ENCODE data around the gene TMPRSS11A. TPM values are rescaled to one million over a fixed set of nuclear protein-coding genes. Genes with fewer than 3 reads are reported as not detected.

TMPRSS11A gene
- total RNA-seq, 2 experiments from 2014 or later = not detected

GRCh38 chr4:67891645-67892044 is 71.6 kb downstream of the TMPRSS11A start:
- POLR2A ChIA-PET = no interaction called here
- H3K4me3 ChIP-seq (ENCODE audit: low read depth, low read length, poor library complexity, severe bottlenecking) = no peak overlapping the region
- no peaks in the 10 kb centered on the region for H3K79me2 ChIP-seq (ENCODE audit: insufficient read depth, low read depth, low read length)
- H3K9me3 ChIP-seq (ENCODE audit: low read length) = no peaks in the 10 kb centered on the region
- CTCF ChIA-PET (ENCODE audit: unreplicated experiment) = no interaction called here
- intact Hi-C loops (cut with micrococcal nuclease; ENCODE audit: unreplicated experiment) = no loop called here
- no peak overlapping the region for H3K27ac ChIP-seq (ENCODE audit: low read depth, low read length, poor library complexity, severe bottlenecking)
- no peaks in the 10 kb centered on the region for H4K20me1 ChIP-seq (ENCODE audit: insufficient read depth, low read length)
- H3K4me1 ChIP-seq (ENCODE audit: insufficient read depth, low read length, poor library complexity, severe bottlenecking) = no peaks in the 10 kb centered on the region
- no TSS peak for BruUV-seq (replicated peaks)
- H3K9me2 ChIP-seq (ENCODE audit: insufficient read depth, low read length) = no peaks in the 10 kb centered on the region
- H3K36me3 ChIP-seq (ENCODE audit: insufficient read depth, low read length) = no peaks in the 10 kb centered on the region
- no peak overlapping the region for H2AFZ ChIP-seq (ENCODE audit: low read length)
- no peak for TF ChIP-seq EZH2phosphoT487 (IDR thresholded peaks at IDR 0.05; ENCODE audit: borderline replicate concordance, low read depth, low read length)
- TF ChIP-seq CTCF (conservative IDR thresholded peaks at IDR 0.05; ENCODE audit: low read length) = no peak
- DNase-seq (ENCODE audit: low spot score) = no peak
- H3K4me2 ChIP-seq (ENCODE audit: low read length) = no peak overlapping the region

DNA sequence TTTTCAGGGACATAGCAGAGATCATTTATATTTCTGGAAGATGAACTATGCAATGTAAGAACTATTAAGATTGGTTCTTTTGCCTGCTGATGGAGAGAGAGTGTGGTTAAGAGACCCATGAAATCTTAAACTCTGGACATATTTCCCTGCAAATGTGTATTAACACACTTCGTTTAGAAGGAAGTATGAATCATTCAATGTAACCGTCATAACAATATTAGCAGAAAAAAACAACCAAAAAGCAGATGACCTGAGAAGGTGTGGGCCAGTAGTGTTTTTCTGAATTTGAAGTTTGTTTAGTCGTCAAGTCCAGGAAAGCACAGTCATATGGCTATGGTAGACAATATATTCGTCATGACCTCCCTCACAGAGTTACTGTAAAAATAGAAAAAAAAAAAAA is 77.0 kb downstream of the TMPRSS11A start:
- no peaks in the 10 kb centered on the region for H3K79me2 ChIP-seq (ENCODE audit: insufficient read depth, low read depth, low read length)
- no peaks in the 10 kb centered on the region for H3K36me3 ChIP-seq (ENCODE audit: insufficient read depth, low read length)
- H3K9me2 ChIP-seq (ENCODE audit: insufficient read depth, low read length) = no peaks in the 10 kb centered on the region
- no peak for DNase-seq (ENCODE audit: low spot score)
- H3K4me1 ChIP-seq (ENCODE audit: insufficient read depth, low read length, poor library complexity, severe bottlenecking) = no peaks in the 10 kb centered on the region
- no peaks in the 10 kb centered on the region for H3K9me3 ChIP-seq (ENCODE audit: low read length)
- no peak overlapping the region for H3K4me2 ChIP-seq (ENCODE audit: low read length)
- BruUV-seq (replicated peaks) = no TSS peak
- no peak overlapping the region for H3K27ac ChIP-seq (ENCODE audit: low read depth, low read length, poor library complexity, severe bottlenecking)
- H2AFZ ChIP-seq (ENCODE audit: low read length) = no peak overlapping the region
- H4K20me1 ChIP-seq (ENCODE audit: insufficient read depth, low read length) = no peaks in the 10 kb centered on the region
- TF ChIP-seq CTCF (conservative IDR thresholded peaks at IDR 0.05; ENCODE audit: low read length) (no peak), EZH2phosphoT487 (IDR thresholded peaks at IDR 0.05; ENCODE audit: borderline replicate concordance, low read depth, low read length) (no peak)
- POLR2A ChIA-PET = no interaction called here
- CTCF ChIA-PET (ENCODE audit: unreplicated experiment) = no interaction called here
- H3K4me3 ChIP-seq (ENCODE audit: low read depth, low read length, poor library complexity, severe bottlenecking) = no peak overlapping the region
- intact Hi-C loops (cut with micrococcal nuclease; ENCODE audit: unreplicated experiment) = no loop called here

GRCh38 chr4:67885762-67886161 is 77.5 kb downstream of the TMPRSS11A start:
- Histone ChIP-seq H3K4me3 (ENCODE audit: low read depth, low read length, poor library complexity, severe bottlenecking) (no peak overlapping the region), H3K79me2 (ENCODE audit: insufficient read depth, low read depth, low read length) (no peaks in the 10 kb centered on the region), H3K4me2 (ENCODE audit: low read length) (no peak overlapping the region), H4K20me1 (ENCODE audit: insufficient read depth, low read length) (no peaks in the 10 kb centered on the region), H3K9me3 (ENCODE audit: low read length) (no peaks in the 10 kb centered on the region), H2AFZ (ENCODE audit: low read length) (no peak overlapping the region), H3K9me2 (ENCODE audit: insufficient read depth, low read length) (no peaks in the 10 kb centered on the region), H3K4me1 (ENCODE audit: insufficient read depth, low read length, poor library complexity, severe bottlenecking) (no peaks in the 10 kb centered on the region), H3K27ac (ENCODE audit: low read depth, low read length, poor library complexity, severe bottlenecking) (no peak overlapping the region), H3K36me3 (ENCODE audit: insufficient read depth, low read length) (no peaks in the 10 kb centered on the region)
- no peak for DNase-seq (ENCODE audit: low spot score)
- intact Hi-C loops (cut with micrococcal nuclease; ENCODE audit: unreplicated experiment) = no loop called here
- no TSS peak for BruUV-seq (replicated peaks)
- CTCF ChIA-PET (ENCODE audit: unreplicated experiment) = no interaction called here
- TF ChIP-seq EZH2phosphoT487 (IDR thresholded peaks at IDR 0.05; ENCODE audit: borderline replicate concordance, low read depth, low read length) = no peak
- TF ChIP-seq CTCF (conservative IDR thresholded peaks at IDR 0.05; ENCODE audit: low read length) = no peak
- POLR2A ChIA-PET = no interaction called here

All from OCI-LY7 (cell line).